Suprapubic skin (tissue), 4 donors: ENCODE results near the gene CD6. TPM values are rescaled to one million over a fixed set of nuclear protein-coding genes. Genes with fewer than 3 reads are reported as not detected.

ENCODE experiments used
- DNase-seq, 2 donors: peaks; one replicate each; pipeline ENCODE4 v3.0.0-alpha.2; 2019; ENCODE audit warnings: low spot score in 2 of 2
- H3K27ac ChIP-seq: fragments of 200-600 bp; sonication (generic); one replicate; pipeline ENCODE4 v1.5.1; 2019
- H3K27me3 ChIP-seq: fragments of 200-600 bp; sonication (generic); one replicate; pipeline ENCODE4 v1.5.1; 2019
- H3K36me3 ChIP-seq: fragments of 200-600 bp; sonication (generic); one replicate; pipeline ENCODE4 v1.5.1; 2019
- H3K4me1 ChIP-seq: fragments of 200-600 bp; sonication (generic); one replicate; pipeline ENCODE4 v1.5.1; 2019
- H3K4me3 ChIP-seq: fragments of 200-600 bp; sonication (generic); one replicate; pipeline ENCODE4 v1.5.1; 2019; ENCODE audit warnings: mild to moderate bottlenecking
- H3K9me3 ChIP-seq: fragments of 200-600 bp; sonication (generic); one replicate; pipeline ENCODE4 v1.5.1; 2019
- EP300 ChIP-seq: sonication (generic); formaldehyde crosslinking; IDR thresholded peaks from one replicate; pipeline ENCODE4 v1.6.1; 2017; ENCODE audit warnings: antibody characterized with exemption
- POLR2A ChIP-seq, 2 donors: fragments of 450-650 bp; IDR thresholded peaks; one replicate each; pipeline ENCODE4 v1.6.1; 2017; ENCODE audit warnings: antibody characterized with exemption in 2 of 2, mild to moderate bottlenecking in 2 of 2, moderate library complexity in 2 of 2
- POLR2AphosphoS5 ChIP-seq, 3 donors: sonication (generic); formaldehyde crosslinking; IDR thresholded peaks; one replicate each; pipeline ENCODE4 v1.6.1; 2017; ENCODE audit warnings: antibody characterized with exemption in 3 of 3
- WGBS: methylation state at CpG from one replicate; pipeline ENCODE4 v1.1.5; 2018; 5-methylcytosine and 5-hydroxymethylcytosine counted together
- total RNA-seq, 4 donors: library from RNA; depleted of rRNA; stranded (reverse); fragments of >200 nt; gene quantifications; one replicate each; pipeline ENCODE4 v1.1.0, GENCODE V29; 2016
- TF ChIP-seq, protein P1 (sequence below), 2 donors: fragments of 200-600 bp in 1 of 2; fragments of 450-650 bp in 1 of 2; sonication (generic) in 1 of 2; IDR thresholded peaks; one replicate each; pipeline ENCODE4 v1.5.1; 2016 to 2019; ENCODE audit warnings: antibody characterized with exemption in 2 of 2, mild to moderate bottlenecking in 1 of 2, moderate library complexity in 1 of 2

The CD6 gene
- total RNA-seq, 4 donors from 2014 or later: 0.15 to 1.7 (median 1.2) TPM

- Histone ChIP-seq H3K9me3 (no peaks in the 10 kb centered on the region), H3K4me1 (peaks cover 1% of the 10 kb centered on the region), H3K27me3 (no peaks in the 10 kb centered on the region), H3K4me3 (no peak overlapping the region), H3K36me3 (no peaks in the 10 kb centered on the region), H3K27ac (no peak overlapping the region)
- TF ChIP-seq POLR2AphosphoS5 (IDR thresholded peaks at IDR 0.05): no peak
- TF ChIP-seq, protein P1, sequence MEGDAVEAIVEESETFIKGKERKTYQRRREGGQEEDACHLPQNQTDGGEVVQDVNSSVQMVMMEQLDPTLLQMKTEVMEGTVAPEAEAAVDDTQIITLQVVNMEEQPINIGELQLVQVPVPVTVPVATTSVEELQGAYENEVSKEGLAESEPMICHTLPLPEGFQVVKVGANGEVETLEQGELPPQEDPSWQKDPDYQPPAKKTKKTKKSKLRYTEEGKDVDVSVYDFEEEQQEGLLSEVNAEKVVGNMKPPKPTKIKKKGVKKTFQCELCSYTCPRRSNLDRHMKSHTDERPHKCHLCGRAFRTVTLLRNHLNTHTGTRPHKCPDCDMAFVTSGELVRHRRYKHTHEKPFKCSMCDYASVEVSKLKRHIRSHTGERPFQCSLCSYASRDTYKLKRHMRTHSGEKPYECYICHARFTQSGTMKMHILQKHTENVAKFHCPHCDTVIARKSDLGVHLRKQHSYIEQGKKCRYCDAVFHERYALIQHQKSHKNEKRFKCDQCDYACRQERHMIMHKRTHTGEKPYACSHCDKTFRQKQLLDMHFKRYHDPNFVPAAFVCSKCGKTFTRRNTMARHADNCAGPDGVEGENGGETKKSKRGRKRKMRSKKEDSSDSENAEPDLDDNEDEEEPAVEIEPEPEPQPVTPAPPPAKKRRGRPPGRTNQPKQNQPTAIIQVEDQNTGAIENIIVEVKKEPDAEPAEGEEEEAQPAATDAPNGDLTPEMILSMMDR (IDR thresholded peaks at IDR 0.05): no peak
- TF ChIP-seq POLR2A (IDR thresholded peaks at IDR 0.05): no peak
- TF ChIP-seq EP300: no peak
- 89% methylated on average over 8 of the region's 8 CpGs for WGBS
- DNase-seq: peak in 1 of 2 donors; percentile 53
Measured at GRCh38 chr11:61066645-61067044, 95.2 kb downstream of the CD6 start.

GRCh38 chr11:61067782-61068446 is 96.4 kb downstream of the CD6 start:
- H3K27me3 ChIP-seq: no peaks in the 10 kb centered on the region
- H3K36me3 ChIP-seq: no peaks in the 10 kb centered on the region
- 79% methylated on average over 14 of the region's 14 CpGs for WGBS
- H3K4me3 ChIP-seq: no peak overlapping the region
- DNase-seq: peak in 1 of 2 donors; percentile 71
- H3K4me1 ChIP-seq: no peaks in the 10 kb centered on the region
- TF ChIP-seq, protein P1 (IDR thresholded peaks at IDR 0.05): no peak
- TF ChIP-seq POLR2A (IDR thresholded peaks at IDR 0.05): no peak
- TF ChIP-seq POLR2AphosphoS5 (IDR thresholded peaks at IDR 0.05): no peak
- no peak for TF ChIP-seq EP300
- no peak overlapping the region for H3K27ac ChIP-seq
- no peaks in the 10 kb centered on the region for H3K9me3 ChIP-seq

DNA sequence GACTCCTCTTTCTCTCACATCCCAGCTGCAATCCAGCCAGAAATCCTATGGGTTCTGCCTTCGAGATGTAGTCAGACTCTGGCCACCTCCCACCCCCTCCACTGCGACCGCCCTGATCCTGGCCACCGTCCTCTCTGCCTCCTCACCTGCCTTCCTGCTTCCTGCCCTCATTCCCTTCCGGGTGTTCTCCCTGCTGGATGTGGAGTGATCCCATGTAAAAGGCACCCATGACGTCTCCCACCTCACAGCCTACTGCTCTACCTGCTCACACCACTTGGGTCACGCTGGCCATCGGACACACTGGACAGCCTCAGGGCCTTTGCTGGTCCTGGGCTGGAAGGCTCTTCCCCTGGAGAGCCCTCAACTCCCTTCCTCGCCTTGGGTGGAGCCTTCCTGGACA is 97.1 kb downstream of the CD6 start:
- Histone ChIP-seq H3K36me3 (no peaks in the 10 kb centered on the region), H3K9me3 (no peaks in the 10 kb centered on the region), H3K4me1 (no peaks in the 10 kb centered on the region), H3K4me3 (no peak overlapping the region), H3K27me3 (no peaks in the 10 kb centered on the region), H3K27ac (no peak overlapping the region)
- DNase-seq: peak in 1 of 2 donors; percentile 55
- no peak for TF ChIP-seq POLR2A (IDR thresholded peaks at IDR 0.05)
- TF ChIP-seq EP300: no peak
- TF ChIP-seq, protein P1 (IDR thresholded peaks at IDR 0.05): no peak
- TF ChIP-seq POLR2AphosphoS5 (IDR thresholded peaks at IDR 0.05): no peak
- 91% methylated on average over 9 of the region's 9 CpGs for WGBS

- Histone ChIP-seq H3K27ac (no peak overlapping the region), H3K9me3 (no peaks in the 10 kb centered on the region), H3K4me3 (no peak overlapping the region), H3K27me3 (no peaks in the 10 kb centered on the region), H3K36me3 (no peaks in the 10 kb centered on the region), H3K4me1 (no peaks in the 10 kb centered on the region)
- DNase-seq: peak in 1 of 2 donors; percentile 32
- WGBS: 92% methylated on average over 4 of the region's 4 CpGs
- TF ChIP-seq POLR2AphosphoS5 (IDR thresholded peaks at IDR 0.05) (no peak), POLR2A (IDR thresholded peaks at IDR 0.05) (no peak), EP300 (no peak)
- TF ChIP-seq, protein P1 (IDR thresholded peaks at IDR 0.05): no peak
Measured at GRCh38 chr11:61069427-61069826, 97.9 kb downstream of the CD6 start.

Other genes with a start within 250 kb of the CD6 start
- not detected for gene MS4A18, start 247.0 kb upstream of the CD6 start, total RNA-seq
- gene MS4A15, start 214.8 kb upstream of the CD6 start, total RNA-seq: not detected
- gene MS4A10, start 186.3 kb upstream of the CD6 start, total RNA-seq: not detected
- 10 to 100 TPM; 32.5 to 46.3 (median 40.3) TPM for gene CCDC86, start 129.6 kb upstream of the CD6 start, total RNA-seq
- gene PTGDR2, start 115.7 kb upstream of the CD6 start, total RNA-seq: under 1 TPM in 3 of 4 donors, not detected in 1; 0.19 to 0.68 (median 0.34) TPM
- 1 to 10 TPM in 1 of 4 donors, under 1 TPM in 1, not detected in 2; 0.94 to 5.5 TPM for gene ZP1, start 104.1 kb upstream of the CD6 start, total RNA-seq
- gene PRPF19, start 65.1 kb upstream of the CD6 start, total RNA-seq: 100 to 1,000 TPM; 101 to 153 (median 116) TPM
- 100 to 1,000 TPM in 3 of 4 donors, 10 to 100 TPM in 1; 67.4 to 128 (median 110) TPM for gene TMEM109, start 57.5 kb upstream of the CD6 start, total RNA-seq
- gene TMEM132A, start 47.2 kb upstream of the CD6 start, total RNA-seq: 1 to 10 TPM; 7.5 to 9.6 (median 8.0) TPM
- 10 to 100 TPM in 2 of 4 donors, 1 to 10 TPM in 2; 1.7 to 10.5 (median 9.8) TPM for gene SLC15A3, start 19.5 kb upstream of the CD6 start, total RNA-seq
- 1 to 10 TPM in 2 of 4 donors, under 1 TPM in 1, not detected in 1; 0.96 to 1.6 (median 1.2) TPM for gene CD5, start 130.8 kb downstream of the CD6 start, total RNA-seq
- 10 to 100 TPM; 26.4 to 36.3 (median 35.7) TPM for gene VPS37C, start 189.7 kb downstream of the CD6 start, total RNA-seq
- 1 to 10 TPM in 1 of 4 donors, not detected in 3; 2.2 TPM for gene PGA3, start 231.8 kb downstream of the CD6 start, total RNA-seq